CD4-positive, alpha-beta T cell treated with Interleukin-4 for 1 hour (primary cell): ENCODE results near the gene DCAKD.

Experiments used
- DNase-seq, 2 donors: peaks; one replicate each; pipeline ENCODE4 v3.0.0-alpha.2; 2020 to 2022

The DCAKD gene

GRCh38 chr17:44998646-44999045 is 52.8 kb downstream of the DCAKD start:
- no peak for DNase-seq

- no peak for DNase-seq
These were observed 53.5 kb downstream of the DCAKD start for GRCh38 chr17:44997733-44998520.

GRCh38 chr17:44996304-44996703 is 55.1 kb downstream of the DCAKD start:
- no peak for DNase-seq

- DNase-seq, result no peak
These were observed 55.9 kb downstream of the DCAKD start for GRCh38 chr17:44995436-44996001.

- no peak for DNase-seq
These were observed 59.0 kb downstream of the DCAKD start for GRCh38 chr17:44992242-44992939.

GRCh38 chr17:44990994-44991393 is 60.4 kb downstream of the DCAKD start:
- no peak for DNase-seq

- DNase-seq, result no peak
These were observed 61.8 kb downstream of the DCAKD start for GRCh38 chr17:44989552-44990138.

- DNase-seq, result no peak
These were observed 63.1 kb downstream of the DCAKD start for GRCh38 chr17:44988044-44988942.

GRCh38 chr17:44983563-44983962 is 67.9 kb downstream of the DCAKD start:
- DNase-seq, result no peak

GRCh38 chr17:44982113-44982702 is 69.2 kb downstream of the DCAKD start:
- no peak for DNase-seq

- no peak for DNase-seq
These were observed 70.0 kb downstream of the DCAKD start for GRCh38 chr17:44981221-44981968.

- no peak for DNase-seq
These were observed 71.9 kb downstream of the DCAKD start for GRCh38 chr17:44979426-44979995.

GRCh38 chr17:44978807-44979206 is 72.6 kb downstream of the DCAKD start:
- no peak for DNase-seq

- DNase-seq, result no peak
These were observed 73.5 kb downstream of the DCAKD start for GRCh38 chr17:44977814-44978550.

GRCh38 chr17:44977065-44977464 is 74.4 kb downstream of the DCAKD start:
- no peak for DNase-seq

- no peak for DNase-seq
These were observed 75.2 kb downstream of the DCAKD start for GRCh38 chr17:44976206-44976605.
